Hepatocyte (in vitro differentiated cells): ENCODE results near the gene DNAJC16. TPM values are rescaled to one million over a fixed set of nuclear protein-coding genes. Genes with fewer than 3 reads are reported as not detected.

Experiments
- DNase-seq: peaks from one replicate; pipeline ENCODE4 v3.0.0-alpha.2; 2016; ENCODE audit warnings: low spot score
- H2AFZ ChIP-seq: fragments of 200-600 bp; sonication (generic); 2 replicates; pipeline ENCODE4 v1.6.0; 2016; ENCODE audit warnings: antibody characterized with exemption, mild to moderate bottlenecking
- H3K27ac ChIP-seq: fragments of 200-600 bp; sonication (generic); 2 replicates; pipeline ENCODE4 v1.5.1; 2016; ENCODE audit warnings: mild to moderate bottlenecking
- H3K27me3 ChIP-seq: fragments of 200-600 bp; sonication (generic); 2 replicates; pipeline ENCODE4 v1.6.1; 2016
- H3K36me3 ChIP-seq: fragments of 200-600 bp; sonication (generic); replicated peaks from 2 replicates; pipeline ENCODE4 v1.5.1; 2016; ENCODE audit warnings: low read depth; ENCODE audit not compliant: insufficient read depth
- H3K4me1 ChIP-seq: fragments of 200-600 bp; sonication (generic); 2 replicates; pipeline ENCODE4 v1.5.1; 2016; ENCODE audit warnings: mild to moderate bottlenecking, moderate library complexity; ENCODE audit not compliant: insufficient read depth
- H3K4me2 ChIP-seq: fragments of 200-600 bp; sonication (generic); 2 replicates; pipeline ENCODE4 v1.6.0; 2016
- H3K4me3 ChIP-seq: fragments of 200-600 bp; sonication (generic); 2 replicates; pipeline ENCODE4 v1.5.1; 2016; ENCODE audit warnings: mild to moderate bottlenecking
- H3K79me2 ChIP-seq: fragments of 200-600 bp; sonication (generic); 2 replicates; pipeline ENCODE4 v1.6.0; 2017; ENCODE audit warnings: mild to moderate bottlenecking
- H3K9me2 ChIP-seq: fragments of 200-600 bp; sonication (generic); replicated peaks from 2 replicates; pipeline ENCODE4 v1.6.0; 2017; ENCODE audit warnings: mild to moderate bottlenecking; ENCODE audit not compliant: insufficient read depth
- H3K9me3 ChIP-seq: fragments of 200-600 bp; sonication (generic); 2 replicates; pipeline ENCODE4 v1.5.1; 2016; ENCODE audit warnings: low read depth, mild to moderate bottlenecking
- H4K20me1 ChIP-seq: fragments of 200-600 bp; sonication (generic); 2 replicates; pipeline ENCODE4 v1.6.0; 2016; ENCODE audit warnings: mild to moderate bottlenecking; ENCODE audit not compliant: insufficient read depth, poor library complexity, severe bottlenecking
- EZH2 ChIP-seq: fragments of 200-600 bp; sonication (generic); IDR thresholded peaks from 2 replicates; pipeline ENCODE4 v1.6.1; 2016; ENCODE audit warnings: antibody characterized with exemption, mild to moderate bottlenecking, borderline replicate concordance
- EZH2phosphoT487 ChIP-seq: fragments of 200-600 bp; sonication (generic); IDR thresholded peaks from one replicate; pipeline ENCODE4 v1.6.1; 2018; ENCODE audit warnings: antibody characterized with exemption, mild to moderate bottlenecking, low read depth, moderate library complexity; ENCODE audit not compliant: unreplicated experiment, severe bottlenecking
- WGBS: methylation state at CpG from one replicate; pipeline ENCODE4 v1.1.6; 2016; ENCODE audit warnings: low lambda C conversion rate; ENCODE audit errors: missing lambda C conversion rate; 5-methylcytosine and 5-hydroxymethylcytosine counted together
- polyA plus RNA-seq: library from polyadenylated mRNA; unstranded; fragments of >200 nt; fragmentation: Nextera tagmentation; extraction: Ambion mirVana; gene quantifications from 2 replicates; pipeline ENCODE4 v1.2.1, GENCODE V29; 2016
- total RNA-seq: library from RNA; depleted of rRNA; stranded (reverse); fragments of >200 nt; gene quantifications from 2 replicates; pipeline ENCODE4 v1.2.3, GENCODE V29; 2014
- TF ChIP-seq, protein P1 (sequence below): fragments of 200-600 bp; sonication (generic); IDR thresholded peaks from 2 replicates; pipeline ENCODE4 v1.5.1; 2016; ENCODE audit warnings: antibody characterized with exemption, mild to moderate bottlenecking; ENCODE audit not compliant: poor library complexity

DNAJC16 gene
- total and polyA plus RNA-seq, 2 experiments from 2014 or later = 9.6 to 21.1 TPM

DNA sequence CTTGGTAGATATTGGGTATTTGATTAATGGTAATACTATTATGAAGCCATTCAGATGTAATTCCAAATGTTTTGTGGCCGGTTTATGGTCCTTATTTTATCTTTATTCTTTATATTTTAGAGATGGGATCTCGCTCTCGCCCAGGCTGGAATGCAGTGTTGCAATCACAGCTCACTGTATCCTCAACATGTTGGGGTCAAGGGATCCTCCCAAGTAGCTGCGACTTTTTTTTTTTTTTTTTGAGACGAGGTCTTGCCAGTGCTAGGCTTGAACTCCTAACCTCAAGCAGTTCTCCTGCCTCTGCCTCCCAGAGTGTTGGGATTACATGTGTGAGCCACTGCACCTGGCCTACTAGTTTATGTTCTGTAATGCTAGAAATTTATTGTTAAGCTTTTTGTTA is 95.3 kb downstream of the DNAJC16 start:
- H3K27ac ChIP-seq = no peak overlapping the region
- no peak for DNase-seq
- H4K20me1 ChIP-seq = peaks cover 43% of the 10 kb centered on the region
- peak overlapping the region; percentile 82 for H3K4me2 ChIP-seq
- TF ChIP-seq EZH2phosphoT487 (no peak), EZH2 (no peak)
- TF ChIP-seq, protein P1, sequence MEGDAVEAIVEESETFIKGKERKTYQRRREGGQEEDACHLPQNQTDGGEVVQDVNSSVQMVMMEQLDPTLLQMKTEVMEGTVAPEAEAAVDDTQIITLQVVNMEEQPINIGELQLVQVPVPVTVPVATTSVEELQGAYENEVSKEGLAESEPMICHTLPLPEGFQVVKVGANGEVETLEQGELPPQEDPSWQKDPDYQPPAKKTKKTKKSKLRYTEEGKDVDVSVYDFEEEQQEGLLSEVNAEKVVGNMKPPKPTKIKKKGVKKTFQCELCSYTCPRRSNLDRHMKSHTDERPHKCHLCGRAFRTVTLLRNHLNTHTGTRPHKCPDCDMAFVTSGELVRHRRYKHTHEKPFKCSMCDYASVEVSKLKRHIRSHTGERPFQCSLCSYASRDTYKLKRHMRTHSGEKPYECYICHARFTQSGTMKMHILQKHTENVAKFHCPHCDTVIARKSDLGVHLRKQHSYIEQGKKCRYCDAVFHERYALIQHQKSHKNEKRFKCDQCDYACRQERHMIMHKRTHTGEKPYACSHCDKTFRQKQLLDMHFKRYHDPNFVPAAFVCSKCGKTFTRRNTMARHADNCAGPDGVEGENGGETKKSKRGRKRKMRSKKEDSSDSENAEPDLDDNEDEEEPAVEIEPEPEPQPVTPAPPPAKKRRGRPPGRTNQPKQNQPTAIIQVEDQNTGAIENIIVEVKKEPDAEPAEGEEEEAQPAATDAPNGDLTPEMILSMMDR = no peak
- H3K27me3 ChIP-seq = no peaks in the 10 kb centered on the region
- H3K9me2 ChIP-seq = no peaks in the 10 kb centered on the region
- WGBS = 64% methylated on average over 5 of the region's 5 CpGs
- H3K36me3 ChIP-seq = no peaks in the 10 kb centered on the region
- peaks cover 89% of the 10 kb centered on the region for H3K79me2 ChIP-seq
- no peak overlapping the region for H3K4me3 ChIP-seq
- H3K9me3 ChIP-seq = no peaks in the 10 kb centered on the region
- peaks cover 48% of the 10 kb centered on the region for H3K4me1 ChIP-seq
- H2AFZ ChIP-seq = no peak overlapping the region

DNA sequence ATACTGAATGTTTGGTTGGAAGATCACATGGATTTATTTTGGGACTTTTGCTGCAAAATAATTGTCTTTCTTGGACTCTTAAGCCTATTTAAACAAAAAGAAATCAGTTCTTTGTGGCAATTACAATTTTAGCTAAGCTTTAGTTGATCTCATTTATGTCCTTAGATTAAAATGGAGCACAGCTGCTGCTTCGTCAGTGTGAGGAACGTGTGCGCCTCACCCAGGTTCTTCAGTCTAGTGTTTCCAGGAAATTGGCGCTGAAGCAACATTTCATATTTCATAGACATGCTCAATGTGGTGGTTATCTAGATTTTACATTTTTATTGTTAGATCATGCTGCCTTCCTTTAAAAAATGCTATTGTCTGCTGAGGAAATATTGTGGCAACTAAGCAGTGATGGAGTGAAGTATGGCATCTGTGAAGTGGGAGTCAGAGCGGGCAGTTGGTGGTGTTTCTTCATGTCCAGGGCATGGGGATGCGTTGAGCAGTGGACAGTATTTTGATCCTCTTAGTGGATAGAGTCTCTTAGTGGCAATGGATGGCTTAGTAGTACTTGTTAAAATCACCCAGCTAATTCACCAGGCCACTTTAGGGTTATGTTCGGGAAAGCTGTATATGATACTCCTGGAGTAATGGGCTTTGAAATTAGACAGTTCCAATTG is 96.2 kb downstream of the DNAJC16 start:
- Histone ChIP-seq H3K27ac (peak overlapping the region; percentile 4), H3K4me1 (peaks cover 50% of the 10 kb centered on the region)
- WGBS = 94% methylated on average over 7 of the region's 7 CpGs

DNA sequence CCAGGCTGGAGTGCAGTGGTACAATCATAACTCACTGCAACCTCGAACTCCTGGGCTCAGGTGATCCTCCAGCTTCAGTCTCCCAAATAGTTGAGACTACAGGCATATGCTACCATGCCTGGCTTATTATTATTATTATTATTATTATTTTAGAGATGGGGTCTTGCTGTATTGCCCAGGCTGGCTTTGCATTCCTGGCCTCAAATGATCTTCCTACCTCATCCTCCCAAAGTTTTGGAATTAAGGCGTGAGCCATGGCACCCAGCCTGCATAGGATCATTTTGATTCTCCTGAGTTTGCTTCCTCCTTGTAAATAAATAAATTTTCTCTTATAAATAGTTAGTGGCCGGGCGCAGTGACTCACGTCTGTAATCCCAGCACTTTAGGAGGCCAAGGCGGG is 96.8 kb downstream of the DNAJC16 start:
- Histone ChIP-seq H3K27ac (no peak overlapping the region), H3K4me1 (peaks cover 56% of the 10 kb centered on the region), H3K79me2 (peaks cover 93% of the 10 kb centered on the region), H3K9me3 (no peaks in the 10 kb centered on the region), H3K4me2 (no peak overlapping the region), H3K9me2 (no peaks in the 10 kb centered on the region), H3K4me3 (no peak overlapping the region), H4K20me1 (peaks cover 44% of the 10 kb centered on the region), H3K36me3 (no peaks in the 10 kb centered on the region), H3K27me3 (no peaks in the 10 kb centered on the region), H2AFZ (no peak overlapping the region)
- no peak for DNase-seq
- 94% methylated on average over 6 of the region's 6 CpGs for WGBS
- no peak for TF ChIP-seq EZH2phosphoT487
- TF ChIP-seq EZH2 = no peak
- TF ChIP-seq, protein P1 = no peak

More for the DNA sequence above, 96.2 kb downstream of the DNAJC16 start:
- DNase-seq = no peak
- no peaks in the 10 kb centered on the region for H3K9me3 ChIP-seq
- no peaks in the 10 kb centered on the region for H3K36me3 ChIP-seq
- H3K27me3 ChIP-seq = no peaks in the 10 kb centered on the region
- no peak overlapping the region for H2AFZ ChIP-seq
- H3K4me3 ChIP-seq = no peak overlapping the region
- no peak for TF ChIP-seq EZH2
- TF ChIP-seq, protein P1 = no peak
- no peak for TF ChIP-seq EZH2phosphoT487
- H3K4me2 ChIP-seq = peak overlapping the region; percentile 82
- peaks cover 44% of the 10 kb centered on the region for H4K20me1 ChIP-seq
- H3K79me2 ChIP-seq = peaks cover 92% of the 10 kb centered on the region
- H3K9me2 ChIP-seq = no peaks in the 10 kb centered on the region
